Activated CD8-positive, alpha-beta memory T cell treated with anti-CD3 and anti-CD28 coated beads for 48 hours (primary cell): Measurements from ENCODE around the gene FAM83D.

Source experiments
- DNase-seq, 3 experiments: peaks; one replicate each; pipeline ENCODE4 v3.0.0-alpha.2; 2020; ENCODE audit warnings: low read depth in 2 of 3, low spot score in 2 of 3

Gene FAM83D, protein sequence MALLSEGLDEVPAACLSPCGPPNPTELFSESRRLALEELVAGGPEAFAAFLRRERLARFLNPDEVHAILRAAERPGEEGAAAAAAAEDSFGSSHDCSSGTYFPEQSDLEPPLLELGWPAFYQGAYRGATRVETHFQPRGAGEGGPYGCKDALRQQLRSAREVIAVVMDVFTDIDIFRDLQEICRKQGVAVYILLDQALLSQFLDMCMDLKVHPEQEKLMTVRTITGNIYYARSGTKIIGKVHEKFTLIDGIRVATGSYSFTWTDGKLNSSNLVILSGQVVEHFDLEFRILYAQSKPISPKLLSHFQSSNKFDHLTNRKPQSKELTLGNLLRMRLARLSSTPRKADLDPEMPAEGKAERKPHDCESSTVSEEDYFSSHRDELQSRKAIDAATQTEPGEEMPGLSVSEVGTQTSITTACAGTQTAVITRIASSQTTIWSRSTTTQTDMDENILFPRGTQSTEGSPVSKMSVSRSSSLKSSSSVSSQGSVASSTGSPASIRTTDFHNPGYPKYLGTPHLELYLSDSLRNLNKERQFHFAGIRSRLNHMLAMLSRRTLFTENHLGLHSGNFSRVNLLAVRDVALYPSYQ

DNA sequence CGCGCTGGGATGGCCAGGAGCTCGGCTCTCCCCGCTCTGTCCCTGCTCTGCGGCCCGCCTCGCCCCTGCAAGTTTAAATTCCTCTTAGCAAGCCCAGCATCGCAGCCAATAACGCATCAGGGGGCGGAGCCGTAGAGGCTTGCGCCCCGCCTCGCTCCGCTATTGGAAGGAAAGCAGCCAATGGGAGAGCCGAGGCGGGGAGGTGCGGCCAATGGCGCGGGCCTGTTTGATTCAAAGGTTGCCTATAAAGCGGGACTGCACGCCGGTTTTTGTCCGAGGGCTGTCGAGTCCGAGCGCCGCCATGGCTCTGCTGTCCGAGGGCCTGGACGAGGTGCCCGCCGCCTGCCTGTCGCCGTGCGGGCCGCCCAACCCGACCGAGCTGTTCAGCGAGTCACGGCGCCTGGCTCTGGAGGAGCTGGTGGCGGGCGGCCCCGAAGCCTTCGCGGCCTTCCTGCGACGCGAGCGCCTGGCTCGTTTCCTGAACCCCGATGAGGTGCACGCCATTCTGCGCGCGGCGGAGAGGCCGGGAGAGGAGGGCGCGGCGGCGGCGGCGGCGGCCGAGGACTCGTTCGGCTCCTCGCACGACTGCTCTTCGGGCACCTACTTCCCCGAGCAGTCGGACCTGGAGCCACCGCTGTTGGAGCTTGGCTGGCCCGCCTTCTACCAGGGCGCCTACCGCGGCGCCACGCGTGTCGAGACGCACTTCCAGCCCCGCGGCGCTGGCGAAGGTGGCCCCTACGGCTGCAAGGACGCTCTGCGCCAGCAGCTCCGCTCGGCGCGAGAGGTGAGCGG is at the start of gene FAM83D:
Gene FAM83D (plus strand): TSS at position 276 of the 792 bp plus-strand sequence. CDS start 26 bp downstream, at position 302.
- DNase-seq, result peak; percentile 87 to 97 (median 91)

DNA sequence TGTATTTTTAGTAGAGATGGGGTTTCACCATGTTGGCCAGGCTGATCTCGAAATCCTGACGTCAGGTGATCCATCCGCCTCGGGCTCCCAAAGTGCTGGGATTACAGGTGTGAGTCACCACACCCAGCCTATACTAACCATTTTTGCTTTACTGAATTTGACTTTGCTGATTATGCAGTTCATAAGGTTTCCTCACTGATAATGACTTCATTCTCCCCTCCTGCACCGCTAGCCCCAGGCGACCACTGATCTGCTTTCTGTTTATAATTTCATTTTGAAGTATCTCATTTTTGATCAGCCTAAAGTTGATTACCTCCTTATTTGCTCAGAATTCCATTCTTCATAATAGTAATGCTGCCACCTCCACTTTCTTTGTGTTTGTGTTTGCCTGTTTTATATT is 48.7 kb upstream of the FAM83D start:
- DNase-seq, result no peak

DNA sequence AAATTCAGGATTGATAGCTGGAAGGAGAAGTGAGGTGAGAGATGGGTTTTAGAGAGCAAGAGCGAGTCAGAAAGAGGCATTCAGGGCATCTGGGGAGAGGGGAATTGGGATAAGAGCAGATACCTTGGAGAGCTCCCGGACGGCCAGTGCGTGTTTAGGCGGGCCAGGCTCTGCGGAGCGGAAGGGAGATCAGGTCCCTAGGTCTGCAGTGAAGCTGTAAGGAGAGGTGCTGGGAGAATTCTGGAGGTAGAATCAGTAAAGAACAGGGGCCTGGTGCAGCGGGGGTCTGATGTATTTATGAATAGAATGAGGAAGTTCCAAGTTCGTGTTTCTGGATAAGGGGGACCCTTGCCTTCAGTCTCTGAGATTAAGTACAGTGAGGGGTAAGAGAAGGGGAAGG is 47.4 kb upstream of the FAM83D start:
- DNase-seq, result no peak

DNA sequence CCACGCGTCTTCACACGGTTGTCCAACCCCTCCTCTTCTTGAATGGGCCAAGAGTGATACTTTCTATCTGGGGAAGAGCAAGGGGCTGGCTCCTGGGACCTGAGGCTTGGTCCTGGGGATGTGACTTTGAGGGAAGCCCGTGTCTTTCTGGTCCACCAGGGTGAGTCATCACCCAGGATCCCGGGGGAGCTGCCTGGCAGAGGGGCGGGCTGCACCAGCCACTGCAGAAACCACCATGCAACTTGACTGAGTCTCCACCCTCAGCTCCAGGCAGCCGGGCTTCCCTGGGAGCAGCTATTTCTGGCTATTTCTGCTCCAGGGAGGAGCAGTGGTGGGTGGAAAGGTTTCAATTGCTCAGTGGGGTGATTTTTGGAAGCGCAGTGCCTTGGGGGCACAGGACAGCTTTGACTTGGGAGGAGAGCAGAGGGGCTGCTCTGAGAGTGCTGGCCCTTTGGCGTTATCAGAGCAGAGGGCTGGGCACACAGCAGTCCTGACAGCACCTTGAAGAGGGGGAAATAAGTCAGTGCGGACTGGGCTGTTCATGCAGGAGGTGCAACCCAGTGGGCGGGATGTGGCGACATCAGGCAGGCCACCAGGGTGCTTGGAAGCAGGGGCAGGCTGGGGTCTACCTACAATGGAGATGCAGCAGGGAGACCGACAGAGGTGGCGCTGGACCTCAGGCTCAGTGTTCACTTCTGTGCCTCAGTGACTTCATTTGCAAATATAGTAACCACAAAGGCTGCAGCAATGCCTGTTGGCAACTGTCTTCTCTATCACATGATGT is 45.1 kb upstream of the FAM83D start:
- no peak for DNase-seq

DNA sequence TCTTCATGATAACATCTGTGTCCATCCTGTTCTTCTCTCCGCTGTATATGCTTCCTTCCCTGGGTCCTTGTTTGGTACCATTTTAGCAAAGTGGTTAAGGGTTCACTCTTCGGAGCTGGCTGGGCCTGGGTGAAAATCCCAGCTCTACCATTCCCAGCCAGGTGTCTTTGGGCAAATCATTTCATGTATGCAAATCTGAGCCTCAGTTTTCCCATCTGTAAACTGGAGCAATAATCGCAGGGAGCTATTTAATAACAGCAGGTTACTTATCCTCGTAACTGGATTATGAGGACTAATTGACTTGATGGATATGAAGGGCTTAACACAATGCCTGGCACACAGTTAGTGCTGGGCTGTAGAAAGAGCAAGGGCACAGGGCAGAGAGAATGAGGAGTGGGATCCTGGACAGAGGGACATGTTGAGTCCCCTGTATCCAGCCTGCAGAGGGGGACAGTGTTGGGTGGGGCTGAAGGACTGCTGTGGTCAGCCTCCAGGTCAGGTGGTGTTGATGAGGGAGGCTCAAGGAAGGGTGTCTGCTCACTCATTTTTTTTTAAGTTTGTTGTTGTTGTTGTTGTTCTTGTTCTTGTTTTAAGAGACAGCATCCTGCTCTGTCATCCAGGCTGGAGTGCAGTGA is 44.3 kb upstream of the FAM83D start:
- no peak for DNase-seq

DNA sequence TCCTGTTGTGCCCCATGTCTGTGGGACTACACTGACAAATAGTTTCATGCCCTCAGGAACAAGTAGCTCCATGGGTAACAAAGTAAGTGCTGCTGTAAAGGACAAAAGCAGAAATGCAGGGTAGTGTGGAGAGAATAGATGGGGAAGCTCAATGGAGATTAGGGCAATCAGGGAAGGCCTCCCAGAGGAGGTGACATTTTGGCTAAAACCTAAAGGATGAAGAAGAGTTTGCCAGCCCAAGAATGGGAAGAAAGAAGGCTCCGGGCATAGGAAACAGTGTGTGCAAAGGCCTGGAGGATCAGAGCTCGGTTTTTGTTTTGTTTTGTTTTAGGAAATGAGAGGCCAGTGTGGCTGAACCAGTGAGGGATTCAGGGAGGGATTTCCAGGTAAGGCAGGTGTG is 43.6 kb upstream of the FAM83D start:
- no peak for DNase-seq

DNA sequence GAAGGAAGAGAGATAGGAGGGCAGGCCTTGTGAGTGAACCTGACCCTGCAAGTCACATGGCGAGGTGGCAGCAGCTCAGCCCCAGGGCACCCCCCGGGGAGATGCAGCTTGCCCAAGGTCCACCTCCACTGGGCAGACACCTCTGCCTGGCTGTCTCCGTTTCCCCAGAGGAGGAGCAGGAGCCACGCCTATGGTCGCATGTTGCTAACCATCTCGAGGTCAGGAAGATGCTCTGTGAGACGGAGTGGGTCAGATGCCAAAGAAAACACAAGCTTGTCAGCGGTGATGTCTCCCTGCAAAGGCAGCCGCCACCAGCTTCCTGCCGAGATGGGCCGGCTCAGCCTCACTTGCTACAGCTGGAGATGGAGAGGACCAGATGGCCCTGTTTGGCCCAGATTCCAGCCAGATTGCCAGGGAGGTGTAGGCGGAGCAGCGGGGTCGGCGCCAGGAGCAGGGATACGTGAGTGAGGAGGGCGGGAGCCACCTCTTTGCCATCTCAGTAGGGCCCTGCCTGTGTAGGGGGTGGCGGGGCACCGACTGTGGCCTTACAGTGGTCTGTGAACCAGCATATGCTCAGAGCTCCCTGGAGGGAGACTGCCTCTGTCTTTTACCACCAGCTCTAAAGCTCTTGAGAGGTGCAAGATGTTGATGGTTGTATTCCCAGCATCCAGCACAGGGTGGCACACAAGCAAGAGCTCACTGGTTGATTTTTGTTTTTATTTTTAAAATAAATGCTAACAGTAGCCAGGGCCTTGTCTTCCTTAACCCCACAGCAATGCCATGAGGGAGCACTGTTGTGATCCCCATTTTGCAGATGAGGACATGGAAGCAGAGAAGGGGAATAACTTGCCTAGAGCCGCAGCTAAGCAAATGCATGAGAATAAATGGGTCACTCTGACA is 42.9 kb upstream of the FAM83D start:
- DNase-seq, result no peak

DNA sequence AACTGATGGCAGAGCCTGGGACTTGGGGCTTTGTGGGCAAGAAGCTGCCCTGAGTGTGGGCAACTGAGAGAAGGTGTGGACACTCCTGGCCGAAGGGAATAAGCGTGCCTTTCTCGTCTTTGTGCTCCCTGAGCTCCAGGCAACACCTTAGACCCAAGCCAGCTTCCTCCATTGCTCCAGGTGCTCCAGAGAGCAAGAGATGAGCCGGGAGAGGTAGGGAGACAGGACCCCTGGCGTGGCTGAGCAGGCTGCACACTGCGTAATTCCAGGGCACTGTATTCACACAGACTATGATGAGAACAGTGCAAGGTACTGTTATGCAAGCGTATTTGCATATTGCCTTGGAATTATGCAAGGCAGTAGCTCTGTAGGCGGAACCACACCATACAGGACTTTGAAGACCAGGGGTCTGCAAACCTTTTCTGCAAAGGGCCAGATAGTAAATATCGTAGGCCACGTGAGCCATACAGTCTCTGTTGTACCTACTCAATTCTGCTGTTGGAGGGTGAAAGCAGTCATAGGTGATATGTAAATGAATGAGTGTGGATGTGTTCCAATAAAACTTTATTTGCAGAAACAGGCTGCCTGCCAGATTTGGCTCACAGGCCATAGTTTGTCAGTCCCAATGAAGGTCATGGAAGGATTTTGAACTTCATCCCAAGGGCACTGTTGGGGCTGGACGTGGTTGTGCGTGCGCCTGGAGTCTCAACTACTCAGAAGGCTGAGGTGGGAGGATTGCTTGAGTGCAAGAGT is 42.1 kb upstream of the FAM83D start:
- DNase-seq, result no peak

DNA sequence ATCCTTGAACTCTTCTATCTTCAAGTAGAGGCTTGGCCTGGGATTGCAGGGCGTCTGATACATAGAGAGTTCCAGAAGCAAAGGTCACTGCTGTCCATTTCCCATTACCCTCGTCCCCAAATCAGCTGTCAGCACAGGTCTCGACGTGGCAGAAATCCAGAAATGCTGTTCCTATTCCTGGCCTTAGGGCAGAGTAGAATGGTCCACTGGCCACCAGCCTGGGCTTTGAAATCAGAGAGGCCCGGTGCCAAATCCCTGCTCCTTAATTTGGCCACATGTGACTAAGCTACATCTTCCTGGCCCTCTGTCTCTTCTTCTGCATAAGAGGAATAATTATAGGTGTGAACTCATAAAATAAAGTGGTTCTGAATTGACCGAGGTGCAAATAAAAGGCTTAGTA is 40.9 kb upstream of the FAM83D start:
- DNase-seq, result no peak

DNA sequence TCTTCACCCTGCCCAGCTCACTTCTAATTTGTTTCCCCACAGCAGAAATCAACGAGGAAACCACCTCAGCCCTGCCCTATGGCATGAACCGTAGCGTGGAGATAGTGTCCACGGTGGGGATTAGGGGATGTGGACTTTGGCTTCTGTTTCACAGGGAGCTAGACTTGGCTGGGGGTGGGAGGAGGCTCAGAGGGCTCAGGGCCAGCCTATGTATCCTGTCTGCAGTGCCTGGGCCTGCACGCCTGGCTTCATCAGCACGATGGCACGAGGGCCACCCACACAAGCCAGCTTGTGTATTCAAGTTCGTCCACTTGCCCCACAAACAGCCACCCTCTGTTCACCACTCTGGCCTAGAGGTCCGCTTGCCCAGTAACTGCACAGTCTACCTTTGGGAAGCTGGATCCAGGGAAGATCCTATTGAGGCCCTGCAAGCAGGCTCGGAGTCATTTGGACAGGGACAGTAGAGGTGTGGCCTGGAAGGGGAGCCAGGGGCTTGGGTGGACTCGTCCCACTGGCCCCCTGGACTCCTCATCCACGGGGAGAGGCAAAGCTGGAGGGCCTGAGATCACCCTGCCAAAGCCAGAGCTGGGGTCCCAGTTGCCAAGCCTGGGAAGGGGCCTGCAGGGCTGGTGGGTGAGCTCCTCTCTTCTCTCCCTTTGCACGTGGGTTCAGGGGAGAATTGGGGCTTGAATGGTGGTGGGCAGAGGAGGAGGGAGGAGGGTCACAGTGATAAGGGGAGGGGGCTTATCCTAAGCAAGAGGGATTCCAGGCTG is 38.0 kb upstream of the FAM83D start:
- no peak for DNase-seq

DNA sequence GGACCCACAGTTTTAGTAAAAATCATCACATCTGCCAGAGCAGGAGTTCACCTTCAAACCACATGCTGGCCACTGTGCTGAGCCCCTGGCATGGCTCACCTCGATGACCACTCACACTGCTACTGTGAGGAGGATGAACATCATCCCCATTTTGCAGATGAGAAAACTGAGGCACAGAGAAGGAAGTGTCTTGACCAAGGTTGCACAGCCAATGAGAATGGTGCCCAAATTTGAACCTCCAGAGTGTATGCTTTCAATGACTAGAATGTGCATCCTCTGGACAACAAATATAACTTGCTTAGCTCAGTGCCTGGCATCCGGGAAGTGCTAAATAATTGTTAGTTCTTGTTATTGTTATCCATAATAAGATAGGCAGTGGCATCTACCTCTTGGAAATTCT is 37.2 kb upstream of the FAM83D start:
- DNase-seq, result no peak

DNA sequence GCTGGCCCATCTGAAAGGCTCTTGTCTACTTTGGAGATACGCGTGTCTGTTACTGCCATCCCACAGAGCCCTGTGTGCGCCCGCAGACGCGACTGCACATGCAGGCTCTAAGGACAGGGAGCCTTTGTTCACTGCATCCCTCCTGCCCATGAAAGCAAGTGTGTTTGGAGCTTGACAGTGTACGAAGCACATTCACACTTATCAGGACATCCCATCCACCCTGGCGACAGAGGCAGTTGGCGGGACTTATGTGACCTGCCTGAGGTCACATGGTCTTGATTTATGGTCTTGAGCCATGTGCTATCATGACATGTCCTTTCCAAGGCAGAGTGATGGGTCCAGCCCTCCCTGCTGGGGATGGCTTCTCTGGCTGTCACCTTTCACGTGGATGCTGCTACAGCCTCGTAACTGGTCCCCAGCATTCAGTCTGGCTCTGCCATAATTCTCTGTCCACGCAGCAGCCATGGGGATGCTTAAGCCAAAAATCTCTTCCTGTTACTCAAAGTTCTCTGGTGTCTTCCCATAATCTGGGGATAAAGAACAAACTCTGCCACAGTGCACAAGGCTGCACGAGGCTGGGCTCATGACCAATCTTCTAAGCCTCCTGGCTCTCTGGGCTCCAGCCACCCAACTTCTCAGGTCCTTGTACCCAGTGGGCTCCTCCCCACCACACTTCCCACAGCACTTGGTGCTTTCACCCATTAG is 36.3 kb upstream of the FAM83D start:
- no peak for DNase-seq

DNA sequence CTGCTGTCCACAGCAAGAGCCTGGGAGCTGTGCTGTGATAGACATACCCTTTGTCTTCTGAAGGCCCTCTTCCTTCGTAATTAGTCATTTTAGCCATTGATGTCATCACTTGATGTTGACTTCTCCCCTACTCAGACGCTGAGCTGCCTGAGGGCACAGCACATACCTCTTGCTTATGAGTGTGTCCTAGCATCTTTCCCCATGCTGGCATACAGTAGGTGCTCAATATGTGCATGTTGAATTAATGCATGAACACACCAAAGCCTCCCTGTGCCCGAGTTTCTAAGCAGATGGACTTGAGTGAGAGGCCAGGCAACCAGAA is 35.8 kb upstream of the FAM83D start:
- DNase-seq, result no peak

DNA sequence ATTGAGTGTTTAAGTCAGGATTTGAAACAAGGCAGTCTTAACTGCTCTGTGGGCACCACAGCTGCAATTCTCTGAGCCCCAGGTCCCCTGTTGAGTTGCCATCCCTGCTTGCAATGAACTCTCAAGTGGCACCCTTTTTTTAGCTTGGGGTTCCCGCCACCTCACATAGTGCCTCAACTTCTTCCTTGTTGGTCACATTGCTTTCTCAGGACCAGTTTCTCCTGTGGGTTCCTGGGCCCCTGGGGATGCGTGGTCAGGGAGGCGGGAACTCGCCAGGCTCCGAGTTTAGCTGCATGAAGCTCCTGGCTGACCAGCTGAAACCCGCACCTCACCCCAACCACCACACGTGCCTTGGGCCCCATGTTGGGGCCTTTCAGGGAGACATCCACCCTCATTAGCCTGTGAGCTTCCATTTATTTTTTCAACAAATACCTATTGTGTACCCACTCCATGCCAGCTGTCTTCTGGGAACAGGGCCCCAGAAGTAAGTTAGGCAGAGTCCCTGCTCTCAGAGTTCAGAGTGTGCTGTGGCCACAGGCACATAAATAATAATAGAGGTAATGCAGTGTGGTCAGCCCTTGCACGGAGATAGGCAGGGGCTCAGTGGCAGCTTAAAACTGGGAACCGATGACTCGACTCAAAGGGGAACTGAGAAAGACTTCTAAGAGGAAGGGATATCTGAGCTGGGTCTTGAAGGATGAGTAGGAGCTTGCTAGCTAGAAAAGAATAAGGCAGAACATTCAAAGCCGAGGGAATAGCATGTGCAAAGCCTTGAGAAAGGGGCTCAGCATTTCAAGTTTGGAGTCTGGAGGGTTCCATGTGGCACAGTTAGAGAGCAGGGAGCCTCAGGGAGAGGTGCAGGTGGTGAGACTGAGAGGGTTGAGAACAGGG is 33.9 kb upstream of the FAM83D start:
- DNase-seq, result no peak

DNA sequence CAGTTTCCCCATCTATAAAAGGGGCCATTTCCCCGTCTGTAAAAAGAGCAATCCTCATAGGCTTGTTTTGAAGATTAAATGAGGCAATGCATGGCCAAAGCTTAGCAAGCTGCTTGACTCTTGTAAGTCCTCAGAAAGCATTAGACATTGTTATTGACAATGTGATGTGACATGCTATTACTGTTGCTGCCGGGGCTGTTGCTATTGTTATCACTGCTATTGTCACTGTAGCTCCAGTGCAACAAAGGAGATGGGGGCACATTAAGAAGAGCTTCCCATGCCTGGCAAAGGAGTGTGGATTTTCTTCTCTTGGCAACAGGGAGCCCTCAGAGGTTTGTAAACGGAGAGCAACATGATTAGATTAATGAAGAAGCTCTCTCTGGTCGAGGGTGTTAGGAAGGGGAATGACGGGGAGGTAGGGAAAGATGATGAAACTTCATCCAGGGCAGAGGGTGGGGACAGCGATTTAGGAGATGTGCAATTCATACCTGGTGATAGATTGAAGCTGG is 33.1 kb upstream of the FAM83D start:
- no peak for DNase-seq

DNA sequence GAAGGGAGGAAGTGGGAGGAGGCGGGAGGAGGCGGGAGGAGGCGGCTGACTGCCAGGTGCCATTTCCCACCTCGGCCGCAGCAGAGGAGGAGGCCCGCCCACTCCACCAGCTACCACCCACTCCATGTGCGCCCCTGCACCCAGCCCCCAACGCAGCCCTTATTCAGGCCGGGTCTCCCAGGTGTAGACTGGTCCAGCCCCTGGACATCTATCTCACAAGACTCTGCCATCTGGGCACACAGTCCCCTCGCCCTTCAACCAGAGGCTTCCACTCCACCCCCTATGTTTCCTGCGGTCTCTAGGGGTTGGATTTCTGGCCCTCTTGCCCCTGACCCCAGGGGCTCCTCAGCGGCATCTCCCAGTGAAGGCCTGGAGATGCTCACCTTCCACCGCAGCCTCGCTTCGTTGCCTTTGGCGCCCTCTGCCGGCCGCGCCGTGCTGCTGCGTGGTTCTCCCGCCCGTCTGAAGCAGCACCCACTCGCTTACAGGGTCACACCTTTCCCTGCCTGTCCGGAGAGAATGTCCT is 32.6 kb upstream of the FAM83D start:
- DNase-seq, result peak; percentile 60 to 74 (median 66)
